ENCODE measurements around the gene TMEM94.
"Not testable (repeated sequence)": the region's sequence is repeated elsewhere in the genome, so short reads cannot be mapped to it uniquely, and the experiment has no call there.

Gene TMEM94

DNA sequence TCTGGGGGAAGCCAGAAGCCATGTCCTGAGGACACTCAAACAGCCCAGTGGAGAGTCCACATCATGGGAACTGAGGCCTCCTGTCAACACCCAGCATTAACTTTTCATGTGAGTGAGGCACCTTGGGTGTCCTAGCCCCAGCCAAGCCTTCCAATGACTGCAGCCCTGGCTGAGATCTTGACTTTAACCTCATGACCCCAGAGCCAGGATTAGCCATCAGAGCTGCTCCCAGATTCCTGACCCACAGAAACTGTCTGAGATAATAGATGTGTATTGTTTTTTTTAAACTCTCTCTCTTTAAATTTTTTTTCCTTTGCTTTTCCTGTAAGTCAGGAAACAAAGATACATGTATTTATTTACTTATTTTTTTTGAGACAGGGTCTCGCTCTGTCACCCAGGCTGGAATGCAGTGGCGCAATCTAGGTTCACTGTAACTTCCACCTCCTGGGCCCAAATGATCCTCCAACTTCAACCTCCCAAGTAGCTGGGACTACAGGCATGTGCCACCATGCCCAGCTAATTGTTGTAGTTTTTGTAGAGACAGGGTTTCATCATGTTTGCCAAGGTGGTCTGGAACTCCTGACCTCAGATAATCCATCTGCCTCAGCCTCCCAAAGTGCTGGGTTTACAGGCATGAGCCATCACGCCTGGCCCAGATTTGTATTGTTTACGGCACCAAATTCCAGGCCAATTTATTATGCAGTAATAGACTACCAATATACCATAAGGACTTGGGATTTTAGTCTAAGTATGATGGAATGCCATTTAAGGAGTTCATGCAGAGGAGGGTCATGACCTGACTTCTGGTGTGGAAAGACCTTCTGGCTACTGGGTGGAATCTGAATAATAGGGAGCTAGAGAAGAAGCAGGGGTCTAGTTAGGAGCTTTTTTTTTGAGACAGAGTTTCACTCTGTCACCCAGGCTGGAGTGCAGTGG lies 14.0 kb upstream of the TMEM94 start:
- DNase-seq = peak in 1 of 10 donors; percentile 44
- intact Hi-C loops (cut with DNase I) = no loop called here

DNA sequence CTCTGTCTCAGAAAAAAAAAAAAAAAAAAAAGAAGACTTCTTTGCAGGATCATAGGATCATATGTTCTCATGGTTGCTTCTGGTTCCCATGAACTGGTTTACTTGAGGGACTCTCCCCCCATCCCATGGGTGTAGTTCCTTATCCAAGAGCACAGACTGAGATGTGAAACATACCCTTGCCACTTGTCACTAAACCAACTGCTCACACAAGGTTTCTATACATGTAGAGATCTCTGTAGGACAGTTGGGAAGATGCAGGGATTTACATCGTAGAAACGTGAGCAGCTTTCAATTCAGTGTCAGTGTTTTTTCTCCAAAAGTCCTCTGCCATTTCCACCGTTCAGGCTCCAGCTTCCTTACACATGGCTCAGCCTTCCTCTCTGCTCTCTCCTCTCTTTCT lies 11.1 kb upstream of the TMEM94 start:
- no peak for DNase-seq
- intact Hi-C loops (cut with DNase I) = no loop called here

DNA sequence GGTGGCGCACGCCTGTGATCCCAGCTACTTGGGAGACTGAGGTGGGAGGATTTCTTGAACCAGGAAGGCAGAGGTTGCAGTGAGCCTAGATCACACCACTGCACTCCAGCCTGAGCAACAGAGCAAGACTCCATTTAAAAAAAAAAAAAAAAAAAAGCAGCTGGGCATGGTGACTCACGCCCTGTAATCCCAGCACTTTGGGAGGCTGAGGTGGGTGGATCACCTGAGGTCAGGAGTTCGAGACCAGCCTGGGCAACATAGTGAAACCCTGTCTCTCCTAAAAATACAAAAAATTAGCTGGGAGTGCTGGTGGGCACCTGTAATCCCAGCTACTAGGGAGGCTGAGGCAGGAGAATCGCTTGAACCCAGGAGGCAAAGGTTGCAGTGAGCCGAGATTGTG lies 10.5 kb upstream of the TMEM94 start:
- intact Hi-C loops (cut with DNase I) = not testable (repeated sequence)

DNA sequence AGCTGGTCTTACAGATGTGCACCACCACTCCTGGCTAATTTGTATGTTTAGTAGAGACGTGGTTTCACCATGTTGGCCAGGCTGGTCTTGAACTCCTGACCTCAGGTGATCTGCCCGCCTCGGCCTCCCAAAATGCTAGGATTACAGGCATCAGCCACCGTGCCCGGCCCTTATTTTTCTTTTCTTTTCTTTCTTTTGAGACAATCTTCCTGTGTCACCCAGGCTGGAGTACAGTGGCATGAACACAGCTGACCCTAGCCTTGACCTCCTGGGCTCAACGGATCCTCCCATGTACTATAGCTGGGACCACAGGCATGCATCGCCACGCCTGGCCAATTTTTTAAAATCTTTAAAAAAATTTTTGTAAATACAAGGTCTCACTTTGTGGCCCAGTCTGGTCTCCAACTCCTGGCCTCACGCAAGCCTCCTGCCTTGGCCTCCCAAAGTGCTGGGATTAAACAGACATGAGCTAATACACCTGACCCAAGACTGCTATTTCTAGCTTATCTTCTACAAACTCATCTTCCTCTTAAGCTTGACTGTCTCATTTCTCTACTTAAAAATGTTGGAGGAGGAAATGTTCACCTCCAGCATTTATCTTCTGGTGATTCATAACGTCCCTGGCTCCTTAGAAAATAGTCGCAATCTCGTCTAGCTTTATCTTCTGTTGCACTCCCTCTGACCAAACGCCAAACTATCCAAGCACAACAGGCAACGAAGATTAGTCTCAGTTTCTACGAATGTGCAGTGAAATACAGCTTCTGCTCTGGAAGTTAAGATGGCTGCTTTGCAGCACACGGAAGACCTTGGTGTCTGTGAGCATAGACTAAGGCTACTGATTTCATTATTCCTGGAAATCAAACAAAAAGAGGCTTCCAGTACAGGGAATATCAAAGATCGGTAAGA lies 8.2 kb upstream of the TMEM94 start:
- peak in 2 of 10 donors; percentile 33 for DNase-seq
- intact Hi-C loops (cut with DNase I) = no loop called here

More for the DNA sequence above, 10.5 kb upstream of the TMEM94 start:
- DNase-seq = peak in 1 of 10 donors; percentile 13

DNA sequence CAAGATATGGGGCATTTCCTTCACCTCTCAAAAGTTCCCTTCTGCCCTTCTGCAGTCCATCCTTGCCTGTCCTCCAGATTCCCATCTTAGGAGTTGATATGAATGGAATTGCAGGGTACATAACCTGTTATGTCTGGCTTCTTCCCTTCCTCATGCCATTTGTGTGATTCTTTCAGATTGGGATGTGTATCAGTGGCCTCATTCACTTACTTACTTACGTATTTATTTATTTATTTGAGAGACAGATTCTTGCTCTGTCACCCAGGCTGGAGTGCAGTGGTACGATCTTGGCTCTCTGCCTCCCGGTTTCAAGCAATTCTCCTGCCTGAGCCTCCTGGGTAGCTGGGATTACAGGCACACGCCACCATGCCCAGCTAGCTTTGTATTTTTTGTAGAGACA lies 6.2 kb upstream of the TMEM94 start:
- DNase-seq = no peak
- intact Hi-C loops (cut with DNase I) = no loop called here

DNA sequence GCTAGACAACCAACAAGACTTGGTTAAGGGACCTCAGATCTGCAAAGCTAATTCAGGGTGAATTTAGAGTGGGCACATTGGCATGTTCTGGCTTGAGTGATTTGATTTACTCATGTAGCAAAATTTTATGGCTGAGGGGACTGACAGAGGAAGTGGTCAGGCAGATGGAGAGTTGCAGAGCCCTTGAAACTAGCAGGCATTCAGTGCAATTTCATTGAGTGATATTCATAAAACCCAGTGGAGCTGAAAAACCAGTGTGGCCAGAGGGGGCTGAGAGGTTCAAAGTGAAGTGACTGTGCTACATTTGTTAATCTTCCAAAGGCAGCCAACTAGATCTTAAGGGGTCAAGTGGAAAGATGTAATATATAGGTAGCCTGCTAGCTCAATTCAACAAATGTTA lies 2.2 kb upstream of the TMEM94 start:
- intact Hi-C loops (cut with DNase I) = no loop called here
- peak in 1 of 10 donors; percentile 5 for DNase-seq

DNA sequence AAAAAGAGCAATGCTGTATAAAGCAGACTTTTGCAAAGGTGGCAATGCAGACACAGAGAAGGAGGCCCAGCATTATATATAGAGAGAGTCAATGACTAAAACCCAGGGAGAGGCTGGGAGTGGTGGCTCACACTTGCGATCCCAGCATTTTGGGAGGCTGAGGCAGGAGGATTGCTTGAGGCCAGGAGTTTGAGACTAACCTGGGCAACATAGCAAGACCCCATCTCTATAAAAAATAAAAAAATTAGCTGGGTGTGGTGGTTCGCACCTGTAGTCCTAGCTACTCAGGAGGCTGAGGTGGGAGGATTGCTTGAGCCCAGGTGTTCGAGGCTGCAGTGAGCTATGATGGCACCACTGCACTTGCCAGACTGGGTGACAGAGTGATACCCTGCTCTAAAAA lies 1.8 kb upstream of the TMEM94 start:
- DNase-seq = peak in 2 of 10 donors; percentile 9 to 42
- intact Hi-C loops (cut with DNase I) = not testable (repeated sequence)

DNA sequence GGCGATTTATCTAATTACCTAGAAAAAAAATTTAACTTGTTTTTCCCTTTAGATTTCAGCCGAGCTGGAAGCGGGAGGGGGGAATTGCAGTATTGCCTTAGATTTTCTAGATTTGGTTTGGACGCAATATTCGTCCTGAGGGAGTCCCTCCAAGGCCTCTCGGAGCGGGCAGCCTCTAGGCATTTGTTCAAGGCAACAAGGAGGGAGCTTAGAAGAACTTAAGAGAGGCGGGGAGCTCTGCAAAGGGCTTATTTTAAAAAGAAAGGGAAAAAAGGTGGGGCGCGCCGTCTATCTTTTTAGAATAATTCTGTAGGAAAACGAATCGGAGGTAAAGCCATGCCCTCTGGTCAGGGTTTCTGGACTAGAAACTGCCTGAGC lies 407 bp upstream of the TMEM94 start:
- DNase-seq = no peak
- intact Hi-C loops (cut with DNase I) = loop anchor here (2.0 kb wide), 1 partner anchor 59 kb away; the partner anchor contains the start of gene CASKIN2

DNA sequence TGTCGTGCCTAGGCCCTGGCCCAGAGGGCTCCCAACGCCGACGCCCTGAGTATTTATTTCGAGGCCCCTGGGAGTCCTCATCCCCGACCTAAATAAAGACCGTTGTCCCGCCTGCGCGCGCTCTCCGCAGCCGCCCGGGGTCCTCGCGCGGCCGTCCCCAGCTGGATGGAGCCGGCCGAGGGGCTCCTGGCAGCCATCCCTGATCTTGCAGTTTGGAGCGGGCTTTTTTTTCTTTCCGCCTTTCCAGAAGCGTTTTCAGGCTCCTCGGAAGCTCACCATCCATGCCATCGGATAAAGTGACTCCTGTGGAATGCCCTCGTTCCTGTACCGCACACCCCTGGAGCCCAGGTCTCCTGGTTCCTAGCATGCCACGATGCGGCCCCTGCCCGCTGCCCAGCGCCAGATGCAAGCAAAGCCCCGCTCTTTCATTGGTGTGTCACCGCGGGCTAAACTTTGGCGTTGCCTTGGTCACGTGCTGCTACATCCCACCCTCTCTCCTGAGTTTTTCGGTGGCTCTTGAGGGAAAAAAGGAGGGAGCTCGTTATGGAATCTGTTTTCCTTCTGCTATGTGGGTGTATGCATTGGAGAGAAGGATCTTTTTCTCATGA lies 716 bp downstream of the TMEM94 start:
- intact Hi-C loops (cut with DNase I) = loop anchor here (2.0 kb wide), 1 partner anchor 58 kb away; the partner anchor contains the start of gene CASKIN2
- peak; percentile 40 to 94 (median 66) for DNase-seq

DNA sequence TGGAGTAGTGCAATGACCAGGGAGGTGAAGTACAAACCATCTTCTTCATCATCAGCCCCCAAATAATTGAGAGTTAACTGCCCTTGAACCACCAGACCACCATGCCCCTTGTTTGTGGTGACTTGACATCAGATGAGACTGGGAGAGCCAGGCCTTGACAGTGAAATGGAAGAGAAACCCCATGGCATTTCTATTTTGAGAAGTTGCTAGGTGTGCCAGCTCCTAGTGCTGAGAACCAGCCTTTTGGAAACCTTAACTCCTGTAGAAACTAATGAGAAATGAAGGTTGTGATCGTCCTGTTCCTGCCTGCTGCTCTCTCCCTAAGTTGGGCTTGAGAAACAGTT lies 2.8 kb downstream of the TMEM94 start:
- no peak for DNase-seq
- intact Hi-C loops (cut with DNase I) = no loop called here

DNA sequence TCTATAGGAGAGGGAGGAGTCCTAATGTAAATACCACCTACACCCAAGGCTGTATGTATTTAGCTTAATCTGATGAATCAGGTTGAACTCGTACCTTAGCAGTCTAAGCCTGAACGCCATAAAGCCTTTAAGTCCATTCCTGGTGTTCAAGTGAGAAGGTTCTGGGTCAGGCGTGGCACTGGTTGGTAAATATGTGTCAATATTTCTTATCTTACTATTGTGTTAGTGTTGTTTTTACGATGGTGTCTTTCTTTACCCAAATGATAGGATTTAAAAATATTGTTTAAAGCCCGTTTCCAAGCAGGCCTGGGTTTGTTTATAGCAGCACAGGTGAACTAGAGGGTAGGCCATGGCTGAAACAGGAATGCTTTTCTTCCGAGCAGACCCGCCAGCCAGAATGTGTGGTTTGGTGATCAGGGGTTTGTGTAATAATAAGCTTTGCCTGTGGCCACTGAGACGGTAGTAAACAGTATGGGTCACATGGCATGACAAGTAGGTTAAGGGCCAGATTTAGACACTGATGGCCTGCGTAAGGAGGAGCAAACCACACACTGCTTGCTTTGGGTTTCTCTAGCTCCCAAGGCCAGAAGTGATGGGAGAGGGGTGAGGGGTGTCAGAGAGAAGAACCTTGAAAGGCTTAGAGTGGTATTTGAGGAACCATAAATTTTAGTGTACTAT lies 3.3 kb downstream of the TMEM94 start:
- intact Hi-C loops (cut with DNase I) = no loop called here
- peak in 2 of 10 donors; percentile 1 to 16 for DNase-seq

DNA sequence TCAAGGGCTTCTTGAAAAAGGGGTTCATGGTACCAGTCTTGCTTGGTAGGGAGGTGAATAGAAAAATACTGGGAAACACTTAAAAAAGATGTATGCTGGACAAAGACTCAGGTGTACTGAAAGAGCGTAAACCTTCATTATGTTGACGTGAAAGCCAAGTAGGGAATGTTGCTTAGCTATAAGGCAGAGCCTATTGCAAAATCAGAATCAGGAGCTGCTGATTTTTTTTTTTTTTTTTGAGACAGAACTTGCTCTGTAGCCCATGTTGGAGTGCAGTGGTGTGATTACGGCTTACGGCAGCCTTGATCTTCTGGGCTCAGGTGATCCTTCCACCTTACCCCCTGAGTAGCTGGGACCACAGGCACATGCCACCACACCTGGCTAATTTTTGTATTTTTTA lies 3.9 kb downstream of the TMEM94 start:
- intact Hi-C loops (cut with DNase I) = no loop called here

DNA sequence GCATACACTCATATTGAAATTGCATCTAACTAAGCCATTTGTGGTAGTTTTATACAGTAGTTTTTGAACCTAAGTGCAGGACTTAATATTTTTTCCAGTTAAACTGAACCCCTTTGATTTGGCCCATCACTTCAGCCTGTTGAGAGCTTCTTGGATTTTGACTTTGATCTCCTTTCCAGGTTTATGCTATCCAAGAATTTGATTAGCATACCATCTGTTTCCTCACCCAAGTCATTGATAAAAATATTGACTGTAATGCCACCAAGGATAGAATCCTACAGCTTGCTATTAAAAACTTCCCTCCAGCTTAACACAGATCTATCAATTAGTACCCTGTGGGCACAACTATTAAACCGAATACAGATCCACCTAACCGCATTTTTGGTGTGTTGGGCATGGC lies 7.2 kb downstream of the TMEM94 start:
- intact Hi-C loops (cut with DNase I) = no loop called here
- DNase-seq = no peak

More for the DNA sequence above, 3.9 kb downstream of the TMEM94 start:
- DNase-seq = peak in 1 of 10 donors; percentile 47

DNA sequence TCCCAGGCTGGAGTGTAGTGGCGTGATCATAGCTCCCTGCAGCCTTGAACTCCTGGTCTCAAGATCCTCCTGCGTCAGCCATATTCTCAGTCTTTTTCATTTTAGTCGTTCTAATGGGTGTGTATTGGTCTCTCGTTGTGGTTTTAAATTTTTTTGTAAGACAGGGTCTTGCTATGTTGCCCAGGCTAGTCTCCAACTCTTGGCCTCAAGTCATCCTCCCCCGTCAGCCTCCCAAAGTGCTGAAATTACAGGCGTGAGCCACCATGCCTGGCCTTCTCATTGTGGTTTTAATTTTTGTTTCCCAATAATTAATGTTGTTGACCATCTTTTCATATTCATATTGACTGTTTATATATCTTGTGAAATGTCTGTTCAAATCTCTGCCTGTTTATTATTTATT lies 8.6 kb downstream of the TMEM94 start:
- intact Hi-C loops (cut with DNase I) = no loop called here
- peak in 1 of 10 donors; percentile 26 for DNase-seq

DNA sequence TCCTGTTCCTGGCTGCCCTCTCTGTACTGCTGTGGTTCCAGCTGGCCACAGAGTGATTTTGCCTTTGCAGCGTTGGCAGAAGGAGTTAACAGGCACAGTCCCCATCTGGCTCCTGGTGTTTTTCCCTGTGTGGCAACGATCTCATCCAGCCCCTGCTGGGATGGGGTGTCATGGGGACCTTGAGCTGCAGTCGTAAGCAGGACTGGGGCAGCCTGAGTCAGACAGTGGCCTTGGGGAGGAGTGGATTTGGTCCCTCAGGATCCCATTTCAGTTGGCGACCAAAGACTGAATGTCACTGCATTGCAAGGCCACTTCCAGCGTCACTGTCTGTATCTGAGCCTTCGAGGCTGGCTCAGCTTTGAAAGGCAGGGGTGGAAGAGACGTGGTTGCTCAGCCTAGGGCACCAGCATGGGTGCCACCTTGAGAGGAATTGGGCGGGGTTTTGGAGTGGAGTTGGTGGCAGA lies 11.9 kb downstream of the TMEM94 start:
- DNase-seq = peak in 5 of 10 donors; percentile 17 to 92 (median 40)
- intact Hi-C loops (cut with DNase I) = no loop called here

DNA sequence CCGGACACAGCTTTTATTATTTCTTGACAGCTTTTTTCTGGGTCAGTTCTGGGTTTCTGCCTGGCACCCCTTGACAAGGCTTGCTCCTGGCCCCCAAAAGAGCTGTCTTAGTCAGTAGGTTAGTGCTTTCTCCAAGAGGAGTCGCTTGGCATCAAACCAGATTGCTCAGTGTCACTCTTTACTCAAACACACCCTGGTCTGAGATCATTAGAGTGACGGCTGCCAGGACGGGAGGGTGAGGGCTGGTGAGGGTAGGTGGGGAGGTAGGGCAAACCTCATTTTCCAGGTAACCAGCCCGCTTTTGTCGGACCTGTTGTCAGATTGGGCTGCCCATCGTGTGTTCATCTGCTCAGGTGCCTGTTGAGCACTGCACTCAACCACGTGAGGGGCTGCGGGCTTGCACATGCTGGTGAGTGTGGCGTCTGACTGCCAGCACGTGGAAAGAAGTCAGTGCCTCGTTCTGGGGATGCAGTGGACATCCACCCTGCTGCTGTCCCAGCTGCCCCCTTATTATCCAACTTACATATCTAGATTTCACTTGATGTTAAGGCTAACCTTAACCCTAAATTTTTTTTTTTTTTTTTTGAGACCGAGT lies 12.4 kb downstream of the TMEM94 start:
- intact Hi-C loops (cut with DNase I) = no loop called here
- peak in 1 of 10 donors; percentile 39 for DNase-seq

DNA sequence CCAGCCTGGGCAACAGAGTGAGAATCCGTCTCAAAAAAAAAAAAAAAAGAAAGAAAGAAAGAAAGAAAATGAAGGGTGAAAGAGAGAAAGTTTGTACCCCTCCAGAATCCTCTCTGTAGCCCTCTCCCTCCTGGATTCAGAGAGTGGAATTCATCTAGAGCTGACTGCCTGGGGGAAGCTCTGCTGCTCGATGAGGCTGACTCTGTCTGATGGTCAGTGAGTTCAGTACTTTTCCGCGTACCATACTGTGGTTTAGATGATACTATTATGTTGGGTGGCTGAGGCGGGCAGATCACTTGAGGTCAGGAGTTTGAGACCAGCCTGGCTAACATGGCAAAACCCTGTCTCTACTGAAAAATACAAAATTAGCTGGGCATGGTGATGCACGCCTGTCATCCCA lies 14.8 kb downstream of the TMEM94 start:
- peak in 1 of 10 donors; percentile 2 for DNase-seq
- intact Hi-C loops (cut with DNase I) = no loop called here

DNA sequence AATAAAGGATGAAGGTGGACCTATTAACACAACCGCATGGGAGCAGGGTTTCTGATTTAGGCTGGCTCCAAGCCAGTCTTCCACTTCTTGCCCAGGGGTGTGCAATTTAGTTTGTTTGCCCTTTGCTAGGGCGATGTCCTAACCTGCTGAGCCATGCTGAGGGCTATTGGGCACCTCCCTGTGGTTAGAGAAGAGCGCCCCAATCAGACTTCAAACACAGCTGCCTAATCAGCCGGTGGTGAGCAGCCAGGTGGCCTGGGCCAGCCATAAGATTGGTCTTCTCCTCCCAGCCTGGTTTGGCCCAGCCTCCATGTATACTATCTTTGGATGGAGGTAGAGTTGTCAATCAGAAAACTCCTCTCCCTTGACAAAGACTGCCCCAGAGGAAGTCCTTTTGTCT lies 15.7 kb downstream of the TMEM94 start:
- intact Hi-C loops (cut with DNase I) = no loop called here
- DNase-seq = peak in 2 of 10 donors; percentile 5 to 41

DNA sequence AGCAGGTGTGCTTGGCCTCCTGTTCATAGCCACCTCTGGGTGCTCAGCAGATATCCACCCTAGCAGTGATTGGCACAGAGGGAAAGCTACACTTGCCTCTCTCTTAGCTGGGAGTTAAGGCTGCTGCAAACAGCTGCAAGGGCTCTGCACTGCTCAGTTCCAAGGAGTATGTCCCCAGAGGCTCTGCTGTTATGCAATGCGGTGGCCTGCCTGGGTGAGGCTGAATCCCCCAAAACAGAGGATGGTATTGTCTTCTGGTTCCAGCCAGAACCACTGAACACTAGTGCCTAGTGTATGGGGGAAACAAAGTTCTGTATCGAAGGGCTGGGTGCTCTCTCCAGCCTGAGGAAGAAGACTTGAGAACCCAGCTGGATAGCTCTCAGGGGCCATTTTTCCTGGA lies 16.8 kb downstream of the TMEM94 start:
- intact Hi-C loops (cut with DNase I) = no loop called here
- peak in 5 of 10 donors; percentile 22 to 91 (median 63) for DNase-seq

DNA sequence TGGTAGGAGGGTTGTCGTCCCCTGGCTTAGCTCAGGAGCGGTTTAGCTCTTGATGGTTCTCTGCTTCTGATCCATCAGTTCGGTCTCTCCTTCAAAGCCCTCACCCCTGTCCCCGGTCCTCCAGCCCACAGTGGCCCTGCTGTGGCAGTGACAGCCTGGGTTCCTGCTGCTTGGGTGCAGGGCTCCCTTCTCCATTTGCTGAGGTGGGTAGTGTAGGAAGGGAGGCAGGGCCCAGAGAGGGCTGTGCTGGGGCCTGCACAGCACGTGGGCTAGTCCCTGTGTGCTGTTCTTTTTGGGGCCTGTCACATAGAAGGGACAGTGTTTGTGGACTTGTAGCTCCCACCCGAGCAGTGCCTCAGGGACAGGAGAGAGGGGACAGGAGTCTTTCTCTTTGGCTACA lies 18.3 kb downstream of the TMEM94 start:
- intact Hi-C loops (cut with DNase I) = no loop called here
- DNase-seq = peak in 2 of 10 donors; percentile 47 to 77

Data from posterior cingulate gyrus (tissue), 11 donors.